Subcutaneous abdominal adipose tissue (tissue), 5 donors: ENCODE data around the gene ARHGEF17.

Experiments
- H3K27ac ChIP-seq: one replicate; pipeline ENCODE4 v1.7.0; 2013; ENCODE audit warnings: low read depth, mild to moderate bottlenecking, inconsistent platforms, low read length, moderate library complexity
- H3K27me3 ChIP-seq, 5 donors: one replicate each; pipeline ENCODE4 v1.7.0; 2013; ENCODE audit warnings: low read length in 5 of 5, inconsistent platforms in 1 of 5; ENCODE audit not compliant: control insufficient read depth in 5 of 5, insufficient read depth in 4 of 5
- H3K36me3 ChIP-seq, 5 donors: one replicate each; pipeline ENCODE4 v1.7.0; 2013; ENCODE audit warnings: low read length in 5 of 5; ENCODE audit not compliant: control insufficient read depth in 5 of 5, insufficient read depth in 5 of 5
- H3K4me1 ChIP-seq, 5 donors: one replicate each; pipeline ENCODE4 v1.7.0; 2013; ENCODE audit warnings: low read length in 5 of 5, mild to moderate bottlenecking in 3 of 5, moderate library complexity in 1 of 5; ENCODE audit not compliant: control insufficient read depth in 5 of 5, insufficient read depth in 5 of 5
- H3K4me3 ChIP-seq, 5 donors: one replicate each; pipeline ENCODE4 v1.7.0; 2013; ENCODE audit warnings: low read length in 5 of 5, low read depth in 1 of 5
- H3K9ac ChIP-seq, 5 donors: one replicate each; pipeline ENCODE4 v1.7.0; 2013; ENCODE audit warnings: low read length in 5 of 5, mild to moderate bottlenecking in 4 of 5, moderate library complexity in 3 of 5
- H3K9me3 ChIP-seq, 5 donors: one replicate each; pipeline ENCODE4 v1.7.0; 2013; ENCODE audit warnings: low read length in 5 of 5; ENCODE audit not compliant: control insufficient read depth in 5 of 5
- donor health status: healthy.
- donor health status: healthy.
- donor health status: healthy.
- donor health status: healthy.
- donor health status: healthy.

ARHGEF17 gene

DNA sequence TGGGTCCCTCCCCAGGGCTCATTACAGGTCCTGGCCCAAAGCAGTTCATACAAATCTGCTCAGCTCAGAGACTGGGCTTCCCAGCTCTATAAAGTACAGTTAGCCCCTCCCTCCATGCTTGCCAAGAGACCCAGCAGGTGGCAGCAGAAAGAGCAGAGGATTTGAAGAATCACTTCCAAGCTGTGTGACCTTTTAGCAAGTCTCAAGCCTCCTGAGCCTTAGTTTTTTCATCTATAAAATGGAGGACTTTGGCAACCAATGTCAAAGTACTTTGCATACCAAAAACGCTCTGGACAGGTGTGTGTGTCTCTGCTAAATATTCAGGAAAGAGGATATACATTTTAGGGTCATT lies 94.7 kb downstream of the ARHGEF17 start:
- Histone ChIP-seq H3K9ac (no peak overlapping the region), H3K36me3 (peaks cover 0 to 30% (median 9%) of the 10 kb centered on the region in 5 donors), H3K27me3 (no peaks in the 10 kb centered on the region), H3K9me3 (no peaks in the 10 kb centered on the region), H3K4me1 (peaks cover 5 to 27% (median 14%) of the 10 kb centered on the region in 5 donors), H3K4me3 (no peak overlapping the region), H3K27ac (no peak overlapping the region)

DNA sequence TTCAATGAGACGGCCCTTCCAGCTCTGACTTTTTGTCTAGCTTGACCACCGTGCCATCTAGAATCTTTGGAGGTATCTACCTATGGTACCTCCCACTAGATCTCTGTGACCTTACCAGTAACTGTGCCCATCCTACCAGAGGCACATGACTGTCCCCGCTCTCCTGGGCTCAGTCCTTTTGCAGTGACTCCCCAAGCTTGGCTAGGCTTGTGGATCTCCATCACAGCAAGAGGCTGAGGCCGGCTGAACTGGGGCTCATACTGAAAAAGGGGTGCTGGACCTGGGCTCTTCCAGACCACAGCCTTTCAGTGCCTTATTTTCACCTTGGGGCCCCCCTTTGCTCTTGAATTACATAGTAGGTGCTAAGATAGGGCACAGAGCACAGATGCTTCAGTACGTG lies 95.5 kb downstream of the ARHGEF17 start:
- Histone ChIP-seq H3K36me3 (peaks cover 0 to 31% (median 9%) of the 10 kb centered on the region in 5 donors), H3K9ac (no peak overlapping the region), H3K9me3 (no peaks in the 10 kb centered on the region), H3K4me1 (peaks cover 5 to 24% (median 14%) of the 10 kb centered on the region in 5 donors), H3K27me3 (no peaks in the 10 kb centered on the region), H3K27ac (no peak overlapping the region), H3K4me3 (no peak overlapping the region)

DNA sequence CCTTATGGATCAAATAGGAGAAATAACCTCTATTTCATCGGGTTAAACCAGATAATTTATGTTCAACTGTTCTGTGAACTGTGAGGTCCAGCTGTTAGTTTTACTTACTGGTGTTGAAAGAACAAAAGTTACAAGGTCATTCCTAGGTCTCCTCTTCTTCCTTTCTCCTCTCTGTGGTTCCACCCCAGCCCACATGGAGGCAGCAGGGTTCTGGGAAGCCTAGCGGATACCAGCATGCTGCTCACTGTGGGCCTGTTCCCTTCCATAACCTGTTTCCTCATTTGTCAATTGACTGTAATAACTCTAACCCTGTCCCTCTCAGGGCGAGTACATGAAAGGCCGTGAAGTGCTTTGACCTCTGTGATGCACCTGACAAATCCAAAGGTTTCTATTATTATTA lies 96.0 kb downstream of the ARHGEF17 start:
- Histone ChIP-seq H3K9me3 (no peaks in the 10 kb centered on the region), H3K36me3 (peaks cover 0 to 32% (median 12%) of the 10 kb centered on the region in 5 donors), H3K9ac (no peak overlapping the region), H3K4me3 (no peak overlapping the region), H3K27me3 (no peaks in the 10 kb centered on the region), H3K27ac (no peak overlapping the region), H3K4me1 (peaks cover 2 to 19% (median 10%) of the 10 kb centered on the region in 5 donors)

DNA sequence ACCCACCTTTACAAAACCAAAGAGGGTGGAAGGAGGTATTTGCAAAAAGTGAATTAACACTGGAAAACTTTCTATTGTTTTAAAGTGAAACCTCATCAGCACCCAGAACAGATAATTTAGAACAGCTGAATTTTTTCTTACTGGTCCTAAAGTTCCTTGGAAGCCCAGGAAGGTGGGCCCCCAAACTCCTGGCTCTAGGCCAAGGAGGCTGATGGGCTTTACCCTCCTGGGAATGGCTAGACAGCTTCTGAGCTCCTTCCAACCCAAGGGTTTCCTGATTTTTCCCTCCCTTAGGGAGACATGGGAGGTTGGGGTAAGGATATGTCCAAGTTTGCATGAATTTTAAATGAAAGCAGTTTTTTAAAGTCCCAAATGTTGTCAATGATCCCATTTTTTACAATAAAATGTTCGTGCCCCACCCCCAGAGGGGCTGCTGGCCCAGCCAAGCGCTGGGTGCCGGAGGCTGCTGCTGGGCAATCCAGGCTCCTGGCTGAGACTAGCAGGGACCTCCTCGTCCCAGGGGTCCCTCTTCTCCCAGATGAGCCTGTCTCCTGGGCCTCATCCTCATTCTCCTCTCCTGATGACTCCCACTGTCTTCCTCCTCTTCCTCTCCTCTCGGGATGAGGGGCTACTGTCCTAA lies 96.5 kb downstream of the ARHGEF17 start:
- H3K9ac ChIP-seq, result peak overlapping the region in 1 of 5 donors; percentile 35
- H3K27ac ChIP-seq, result no peak overlapping the region
- no peaks in the 10 kb centered on the region for H3K9me3 ChIP-seq
- no peaks in the 10 kb centered on the region for H3K27me3 ChIP-seq
- H3K4me1 ChIP-seq, result peaks cover 0 to 13% (median 10%) of the 10 kb centered on the region in 5 donors
- H3K4me3 ChIP-seq, result no peak overlapping the region
- H3K36me3 ChIP-seq, result peaks cover 0 to 38% (median 18%) of the 10 kb centered on the region in 5 donors

DNA sequence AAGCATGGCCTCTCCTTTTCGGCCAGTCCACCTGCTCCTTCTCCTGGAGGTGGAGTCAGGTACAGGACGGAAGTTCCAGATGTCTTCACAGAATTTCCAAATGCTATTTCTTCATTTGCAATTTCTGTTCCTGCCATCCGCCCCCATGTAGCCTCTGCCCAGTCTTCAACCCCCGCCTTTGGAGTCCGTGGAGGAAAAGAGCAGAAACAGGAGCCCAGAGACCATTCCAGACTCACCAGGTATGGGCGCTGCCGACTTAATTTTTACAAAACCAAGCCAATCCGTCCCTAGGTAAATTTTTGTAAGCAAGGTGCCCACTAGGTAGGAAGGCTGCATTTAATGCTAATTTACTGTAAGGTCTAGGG lies 97.1 kb downstream of the ARHGEF17 start:
- Histone ChIP-seq H3K27ac (no peak overlapping the region), H3K9ac (peak overlapping the region in 1 of 5 donors; percentile 35), H3K9me3 (no peaks in the 10 kb centered on the region), H3K4me1 (peaks cover 0 to 12% (median 10%) of the 10 kb centered on the region in 5 donors), H3K27me3 (no peaks in the 10 kb centered on the region), H3K36me3 (peaks cover 0 to 42% (median 19%) of the 10 kb centered on the region in 5 donors), H3K4me3 (no peak overlapping the region)

DNA sequence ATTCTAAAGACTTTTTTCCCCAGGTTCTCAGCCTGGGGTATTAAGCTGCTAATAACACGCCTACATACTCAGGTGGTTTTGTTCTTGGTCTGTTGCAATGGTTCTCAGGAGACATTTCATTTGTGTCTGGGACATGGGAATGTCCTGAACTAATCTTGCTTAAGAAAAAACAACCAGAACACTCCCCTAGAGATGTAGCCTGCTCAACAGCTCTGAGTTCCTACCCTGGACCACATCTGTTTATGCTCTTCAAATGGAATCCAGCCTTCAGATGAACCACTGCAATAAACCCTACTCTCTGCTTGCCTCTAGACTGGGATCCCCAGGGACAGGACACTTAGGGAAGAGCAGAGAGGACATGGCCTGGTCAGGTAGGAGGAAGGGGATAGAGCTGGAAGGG lies 98.1 kb downstream of the ARHGEF17 start:
- Histone ChIP-seq H3K27me3 (no peaks in the 10 kb centered on the region), H3K4me3 (no peak overlapping the region), H3K9ac (no peak overlapping the region), H3K27ac (no peak overlapping the region), H3K4me1 (peaks cover 0 to 12% (median 10%) of the 10 kb centered on the region in 5 donors), H3K9me3 (no peaks in the 10 kb centered on the region), H3K36me3 (peaks cover 0 to 48% (median 23%) of the 10 kb centered on the region in 5 donors)

DNA sequence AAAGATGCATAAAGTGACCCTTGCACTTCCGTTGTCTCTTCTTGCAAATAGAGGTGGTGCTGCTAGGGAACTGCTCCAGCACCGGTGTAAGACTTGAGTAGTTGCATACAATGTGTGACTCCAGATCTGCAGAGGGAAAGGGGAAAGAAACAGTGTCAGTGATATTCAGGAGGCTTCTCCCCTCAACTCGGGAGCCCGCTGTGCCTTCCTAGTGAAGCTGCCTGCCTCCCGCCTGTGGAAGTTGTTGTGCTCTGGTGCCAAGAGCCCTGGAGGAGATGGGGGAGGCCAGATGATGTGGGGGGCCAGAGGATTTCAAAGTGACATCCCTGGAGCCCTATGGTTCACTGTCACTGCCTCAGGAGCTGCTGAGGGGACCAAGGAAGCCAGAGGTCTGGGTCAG lies 98.5 kb downstream of the ARHGEF17 start:
- no peak overlapping the region for H3K4me3 ChIP-seq
- peaks cover 0 to 51% (median 26%) of the 10 kb centered on the region in 5 donors for H3K36me3 ChIP-seq
- no peaks in the 10 kb centered on the region for H3K9me3 ChIP-seq
- H3K4me1 ChIP-seq, result peaks cover 0 to 11% (median 8%) of the 10 kb centered on the region in 5 donors
- no peak overlapping the region for H3K9ac ChIP-seq
- H3K27ac ChIP-seq, result no peak overlapping the region
- H3K27me3 ChIP-seq, result no peaks in the 10 kb centered on the region

DNA sequence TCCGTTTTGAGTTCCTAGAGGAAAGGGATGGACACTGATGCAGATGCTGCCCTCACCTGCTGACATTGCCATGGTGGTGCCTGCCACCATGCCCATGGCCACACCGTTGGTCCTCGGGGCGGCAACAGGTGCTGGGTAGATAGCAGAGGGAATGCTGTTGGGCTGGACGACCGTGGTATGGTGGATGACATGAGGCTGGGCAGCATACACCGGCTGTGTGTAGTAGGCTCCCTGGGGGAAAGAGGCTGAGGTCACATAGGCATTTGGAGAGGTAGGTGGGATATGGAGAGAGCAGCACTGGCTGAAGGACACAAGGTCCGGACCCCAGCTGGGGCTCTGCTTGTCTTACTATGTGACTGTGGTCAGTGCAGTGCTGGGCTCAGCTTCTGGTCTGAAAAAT lies 101.4 kb downstream of the ARHGEF17 start:
- Histone ChIP-seq H3K36me3 (peaks cover 0 to 51% (median 26%) of the 10 kb centered on the region in 5 donors), H3K9me3 (no peaks in the 10 kb centered on the region), H3K4me1 (peaks cover 0 to 5% (median 0%) of the 10 kb centered on the region in 5 donors), H3K27ac (no peak overlapping the region), H3K9ac (no peak overlapping the region), H3K4me3 (no peak overlapping the region), H3K27me3 (no peaks in the 10 kb centered on the region)

DNA sequence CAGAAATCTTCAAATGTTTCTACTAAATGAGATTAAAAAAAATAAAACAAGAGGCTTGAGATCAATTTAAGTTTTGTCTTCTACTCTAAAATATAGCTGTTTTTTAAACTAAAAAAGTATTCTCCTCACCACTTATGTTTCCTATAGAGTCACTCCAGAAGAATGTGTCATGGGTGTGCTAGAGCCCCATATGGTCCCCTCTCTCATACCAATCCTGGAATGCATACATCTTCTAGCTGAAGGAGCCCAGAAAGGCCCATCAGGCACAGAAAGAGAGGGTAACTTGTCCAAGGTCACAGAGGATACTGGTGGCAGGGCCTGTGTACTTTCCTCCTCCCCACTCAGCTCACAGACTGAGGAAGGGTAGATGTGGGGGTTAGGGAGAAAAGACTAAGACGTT lies 102.6 kb downstream of the ARHGEF17 start:
- no peak overlapping the region for H3K4me3 ChIP-seq
- H3K9ac ChIP-seq, result no peak overlapping the region
- H3K27me3 ChIP-seq, result no peaks in the 10 kb centered on the region
- H3K9me3 ChIP-seq, result no peaks in the 10 kb centered on the region
- no peak overlapping the region for H3K27ac ChIP-seq
- H3K4me1 ChIP-seq, result peaks cover 0 to 15% (median 12%) of the 10 kb centered on the region in 5 donors
- H3K36me3 ChIP-seq, result peaks cover 0 to 47% (median 22%) of the 10 kb centered on the region in 5 donors

DNA sequence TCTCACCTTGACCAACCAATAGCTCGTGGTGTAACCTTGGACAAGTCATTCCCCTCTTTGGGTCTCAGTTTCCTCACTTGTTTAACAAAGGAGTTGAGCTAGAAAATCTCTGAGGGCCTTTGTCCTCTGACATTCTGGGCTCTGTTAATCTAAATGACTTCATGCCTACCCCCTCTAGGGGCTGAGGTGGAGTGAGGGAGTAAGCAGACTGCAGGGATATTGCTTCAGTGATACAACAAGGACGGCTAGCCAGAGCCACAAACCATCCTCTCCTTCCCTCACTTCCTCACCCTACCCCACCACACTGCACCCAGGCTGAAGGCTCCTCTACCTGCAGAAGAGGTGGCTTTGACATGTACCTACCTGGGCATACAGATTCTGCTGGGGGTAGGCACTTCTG lies 103.0 kb downstream of the ARHGEF17 start:
- Histone ChIP-seq H3K36me3 (peaks cover 0 to 43% (median 20%) of the 10 kb centered on the region in 5 donors), H3K9ac (no peak overlapping the region), H3K27ac (no peak overlapping the region), H3K27me3 (no peaks in the 10 kb centered on the region), H3K4me3 (no peak overlapping the region), H3K4me1 (peaks cover 0 to 19% (median 14%) of the 10 kb centered on the region in 5 donors), H3K9me3 (no peaks in the 10 kb centered on the region)
